Fibroblast of skin of right quadriceps (primary cell): ENCODE data around the gene MEGF10.

Experiments used
- DNase-seq: peaks from one replicate; pipeline ENCODE4 v3.0.0-alpha.2; 2013

MEGF10 gene

DNA sequence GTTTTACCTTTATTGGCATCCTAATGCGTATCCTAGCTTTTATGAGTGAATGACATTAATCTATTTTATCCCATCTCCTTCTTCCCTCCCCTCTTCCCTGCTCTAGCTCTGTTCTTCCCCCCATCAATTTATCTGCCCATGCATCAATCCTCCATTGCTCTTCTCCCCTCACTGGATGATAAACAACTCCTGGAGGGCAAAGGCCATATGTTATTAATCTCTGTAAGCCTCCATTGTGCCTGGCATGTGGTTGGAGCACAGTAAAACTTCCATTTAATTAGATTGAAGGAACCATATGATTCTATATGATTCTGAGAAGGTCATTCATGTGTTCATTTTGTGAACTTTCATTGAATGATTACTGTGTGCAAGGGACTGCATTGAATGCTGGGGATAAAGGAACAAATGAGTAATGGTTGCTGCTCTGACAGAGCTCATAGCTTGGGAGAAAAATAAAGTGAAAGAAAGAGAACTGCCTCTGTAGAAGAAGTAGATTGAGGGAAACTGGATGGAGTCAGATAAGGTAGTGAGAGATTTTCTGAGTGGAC is 85.0 kb downstream of the MEGF10 start:
- DNase-seq: no peak

GRCh38 chr5:127377651-127378050 is 87.1 kb downstream of the MEGF10 start:
- DNase-seq: no peak

- DNase-seq: no peak
Observed at GRCh38 chr5:127385936-127386335, 95.3 kb downstream of the MEGF10 start.

GRCh38 chr5:127386557-127386956 is 96.0 kb downstream of the MEGF10 start:
- DNase-seq: no peak

GRCh38 chr5:127389601-127390000 is 99.0 kb downstream of the MEGF10 start:
- DNase-seq: no peak

- DNase-seq: no peak
Observed at GRCh38 chr5:127392762-127393161, 102.2 kb downstream of the MEGF10 start.

- DNase-seq: no peak
Observed at GRCh38 chr5:127396490-127397155, 106.0 kb downstream of the MEGF10 start.

- no peak for DNase-seq
Observed at GRCh38 chr5:127398508-127398907, 107.9 kb downstream of the MEGF10 start.

DNA sequence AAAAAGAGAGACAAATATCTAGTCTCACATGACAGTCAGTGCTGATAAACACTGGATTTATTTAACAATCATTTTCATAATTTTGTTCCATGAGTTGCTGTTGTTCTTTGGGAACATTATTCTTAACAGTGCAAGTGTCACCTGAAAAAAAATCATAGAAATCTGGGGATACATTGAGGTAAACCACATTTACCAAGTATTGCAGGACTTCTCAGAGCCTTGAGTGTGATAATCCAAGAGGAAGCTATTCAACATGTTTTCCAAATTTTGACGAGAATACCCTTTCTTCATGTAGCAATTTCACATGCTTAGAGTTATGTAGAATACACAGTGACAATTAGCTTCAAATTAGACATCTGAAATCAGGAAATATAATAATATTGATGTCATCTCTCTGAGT is 108.5 kb downstream of the MEGF10 start:
- no peak for DNase-seq

- DNase-seq: no peak
Observed at GRCh38 chr5:127400539-127400938, 109.9 kb downstream of the MEGF10 start.

- DNase-seq: no peak
Observed at GRCh38 chr5:127400946-127401670, 110.5 kb downstream of the MEGF10 start.

- DNase-seq: no peak
Observed at GRCh38 chr5:127402361-127402760, 111.8 kb downstream of the MEGF10 start.

DNA sequence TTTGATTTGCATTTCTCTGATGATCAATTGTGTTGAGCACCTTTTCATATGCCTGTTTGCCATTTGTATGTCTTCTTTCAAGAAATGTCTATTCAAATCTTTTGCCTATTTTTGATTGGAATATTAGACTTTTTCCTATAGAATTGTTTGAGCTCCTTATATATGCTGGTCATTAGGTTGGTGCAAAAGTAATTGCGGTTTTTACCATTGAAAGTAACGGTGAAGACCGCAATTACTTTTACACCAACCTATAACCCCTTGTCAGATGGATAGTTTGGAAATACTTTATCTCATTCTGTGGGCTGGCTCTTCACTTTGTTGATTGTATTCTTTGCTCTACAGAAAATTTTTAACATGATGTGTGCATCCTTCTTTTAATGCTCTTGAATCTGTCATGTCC is 113.6 kb downstream of the MEGF10 start:
- no peak for DNase-seq

DNA sequence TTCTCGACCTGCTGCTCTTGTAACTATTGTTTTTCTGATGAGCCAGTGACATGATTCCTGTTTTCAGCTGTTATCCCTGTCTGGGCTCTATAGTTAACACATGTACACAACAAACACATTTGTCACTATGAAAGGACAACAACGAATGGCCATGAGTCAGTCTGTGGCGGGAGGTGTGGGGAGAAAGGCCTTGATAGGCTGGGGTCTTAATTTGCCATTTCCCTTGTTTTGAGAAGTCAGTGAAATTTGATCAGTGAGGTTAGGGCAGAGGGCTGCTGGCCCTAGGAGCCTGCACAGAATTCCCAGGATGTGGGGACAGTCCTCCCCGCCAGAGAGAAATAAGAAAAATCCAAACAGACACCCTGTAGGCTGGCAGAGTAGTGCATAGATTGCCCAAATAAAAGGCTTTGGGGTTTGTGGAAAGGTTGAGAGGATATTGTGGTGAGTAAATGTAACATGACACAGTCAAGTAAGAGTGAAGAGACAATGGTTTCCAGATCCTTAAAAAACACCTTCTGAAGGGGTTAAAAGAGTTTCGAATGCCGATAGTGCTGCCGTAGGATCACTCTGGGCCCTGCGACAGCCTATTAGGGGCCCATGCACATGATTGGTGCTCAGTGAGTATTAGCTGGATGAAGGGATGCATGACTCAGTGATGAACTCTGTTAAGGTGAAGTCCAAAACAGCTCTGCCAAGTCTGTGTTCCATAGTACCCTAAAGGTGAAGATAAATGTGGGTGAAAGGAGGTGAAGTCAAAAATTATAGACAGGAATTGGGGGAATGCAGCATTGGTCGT is 115.9 kb downstream of the MEGF10 start:
- DNase-seq: no peak

DNA sequence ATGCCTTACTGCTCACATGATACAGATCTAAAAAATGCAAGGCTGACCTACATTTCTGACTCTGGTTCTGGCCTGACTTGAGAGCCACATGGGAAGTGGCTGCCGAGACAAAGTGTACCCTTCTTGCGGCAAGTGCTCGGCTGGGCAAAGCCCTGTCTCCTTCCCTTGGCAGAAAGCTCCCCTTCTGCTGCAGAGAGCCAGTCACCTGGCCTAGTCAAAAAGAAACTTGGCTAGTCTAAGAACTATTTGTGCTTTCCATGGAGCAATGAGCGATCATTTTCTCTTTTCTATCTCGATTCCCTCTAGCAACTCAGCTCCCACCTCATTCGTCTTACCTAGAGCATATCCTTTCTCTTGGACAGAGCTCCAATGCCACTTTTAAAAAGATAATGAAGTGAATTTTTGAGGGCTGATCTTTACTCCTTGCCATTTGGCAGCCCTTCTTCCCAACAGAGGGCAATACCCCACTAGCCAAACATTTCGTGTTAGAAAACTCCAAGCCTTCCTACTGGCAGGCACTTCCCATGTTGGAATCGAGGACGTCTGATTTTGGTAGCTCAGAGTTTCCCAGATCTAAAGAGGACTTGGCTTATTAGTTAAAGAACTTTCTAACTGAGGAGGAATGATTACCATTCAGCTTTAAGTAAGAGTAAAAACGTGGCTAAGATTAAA is 118.8 kb downstream of the MEGF10 start:
- DNase-seq: no peak

DNA sequence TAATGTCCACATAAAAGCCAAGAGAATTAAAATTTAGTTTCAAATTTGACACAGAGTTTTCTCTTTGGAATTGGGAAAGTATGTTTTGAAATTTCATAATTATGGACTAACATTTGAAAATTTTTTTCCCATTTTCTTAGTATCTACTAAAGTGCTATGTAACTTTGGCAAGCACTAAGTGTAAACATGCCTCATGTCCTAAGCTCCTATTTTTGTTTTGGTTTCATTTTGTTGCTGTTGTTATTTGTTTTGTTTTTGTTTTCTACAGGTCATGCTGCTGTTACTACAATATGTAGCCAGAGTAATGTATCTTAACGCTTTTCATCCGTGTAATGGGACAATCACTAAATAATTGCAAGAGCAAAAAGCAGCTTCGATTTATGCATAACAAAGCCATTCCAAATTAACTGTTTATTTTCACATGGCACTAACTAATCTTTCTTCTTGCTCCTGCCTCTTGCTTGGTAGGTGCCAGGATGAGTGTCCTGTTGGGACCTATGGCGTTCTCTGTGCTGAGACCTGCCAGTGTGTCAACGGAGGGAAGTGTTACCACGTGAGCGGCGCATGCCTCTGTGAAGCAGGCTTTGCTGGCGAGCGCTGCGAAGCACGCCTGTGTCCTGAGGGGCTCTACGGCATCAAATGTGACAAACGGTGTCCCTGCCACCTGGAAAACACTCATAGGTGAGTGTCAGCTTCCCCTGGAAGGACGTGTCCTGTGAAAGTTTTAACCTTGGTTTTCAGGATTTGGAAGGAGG is 119.5 kb downstream of the MEGF10 start:
- no peak for DNase-seq

GRCh38 chr5:127410959-127411358 is 120.4 kb downstream of the MEGF10 start:
- peak; percentile 7 for DNase-seq

GRCh38 chr5:127411381-127411780 is 120.8 kb downstream of the MEGF10 start:
- no peak for DNase-seq

DNA sequence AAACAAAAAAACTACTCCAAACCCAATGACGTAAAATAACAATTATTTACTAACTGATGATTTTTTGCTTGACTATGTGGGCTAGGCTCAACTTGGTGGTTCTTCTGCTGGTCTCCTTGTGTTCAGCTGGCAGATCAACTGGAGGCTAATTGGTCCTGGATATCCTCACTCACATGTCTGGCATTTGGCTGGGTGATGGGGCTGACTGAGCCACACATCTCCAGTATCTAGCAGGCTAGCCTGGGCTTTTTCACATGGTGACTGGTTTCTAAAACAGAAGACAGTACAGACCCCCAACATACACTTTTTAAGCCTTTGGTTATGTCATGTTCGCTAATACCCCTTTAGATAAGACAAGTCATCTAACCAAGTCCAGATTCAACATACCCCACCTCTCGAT is 122.1 kb downstream of the MEGF10 start:
- no peak for DNase-seq

DNA sequence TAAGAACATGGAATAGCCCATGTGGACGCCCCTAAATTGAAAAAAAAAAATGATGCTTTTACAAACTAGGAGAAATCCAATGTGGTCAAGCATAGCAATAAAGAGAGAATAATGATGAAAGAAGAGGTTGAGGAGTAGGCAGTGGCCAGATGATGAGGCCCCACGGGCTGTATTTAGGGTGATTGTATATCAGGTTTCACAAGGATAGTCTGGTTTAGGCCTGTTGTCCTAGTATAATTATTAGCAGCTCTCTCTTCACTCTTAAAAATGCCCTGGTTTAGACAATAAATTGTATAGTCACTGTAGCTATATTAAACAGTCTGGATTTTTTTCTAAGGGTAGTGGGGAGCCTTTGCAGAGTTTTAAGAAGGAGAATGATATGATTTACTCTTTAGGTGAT is 124.4 kb downstream of the MEGF10 start:
- no peak for DNase-seq

GRCh38 chr5:127416906-127417305 is 126.3 kb downstream of the MEGF10 start:
- no peak for DNase-seq

DNA sequence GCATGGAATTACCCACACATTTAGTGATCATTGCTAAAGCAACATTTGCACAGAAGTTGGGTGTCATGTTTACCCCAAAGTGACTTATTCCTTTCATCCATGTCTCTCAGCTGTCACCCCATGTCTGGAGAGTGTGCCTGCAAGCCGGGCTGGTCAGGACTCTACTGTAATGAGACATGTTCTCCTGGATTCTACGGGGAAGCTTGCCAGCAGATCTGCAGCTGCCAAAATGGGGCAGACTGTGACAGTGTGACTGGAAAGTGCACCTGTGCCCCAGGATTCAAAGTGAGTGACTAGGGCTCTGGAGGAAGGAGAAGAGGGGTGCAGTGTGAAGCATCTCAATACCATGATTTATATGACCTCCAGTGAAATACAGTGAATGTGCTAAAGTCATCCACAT is 126.9 kb downstream of the MEGF10 start:
- no peak for DNase-seq
